Gastroesophageal sphincter (tissue), 3 donors: ENCODE measurements around the gene NCF4.

ENCODE experiments used
- EP300 ChIP-seq: sonication (generic); formaldehyde crosslinking; IDR thresholded peaks from one replicate; pipeline ENCODE4 v1.6.1; 2017; ENCODE audit warnings: antibody characterized with exemption, mild to moderate bottlenecking
- POLR2A ChIP-seq, 2 donors: fragments of 450-650 bp; IDR thresholded peaks; one replicate each; pipeline ENCODE4 v1.6.1; 2017; ENCODE audit warnings: antibody characterized with exemption in 2 of 2, mild to moderate bottlenecking in 2 of 2, moderate library complexity in 1 of 2
- POLR2AphosphoS5 ChIP-seq: sonication (generic); formaldehyde crosslinking; IDR thresholded peaks from one replicate; pipeline ENCODE4 v1.6.1; 2017; ENCODE audit warnings: antibody characterized with exemption
- TF ChIP-seq, protein P1 (sequence below), 4 experiments: fragments of 200-600 bp in 2 of 4; fragments of 450-650 bp in 2 of 4; sonication (generic) in 1 of 4; IDR thresholded peaks; one replicate each; pipeline ENCODE4 v1.5.1; 2017 to 2019; ENCODE audit warnings: antibody characterized with exemption in 4 of 4, mild to moderate bottlenecking in 2 of 4, moderate library complexity in 2 of 4

GRCh38 chr22:36911887-36912661 lies 51.3 kb downstream of the NCF4 start:
- TF ChIP-seq, protein P1, sequence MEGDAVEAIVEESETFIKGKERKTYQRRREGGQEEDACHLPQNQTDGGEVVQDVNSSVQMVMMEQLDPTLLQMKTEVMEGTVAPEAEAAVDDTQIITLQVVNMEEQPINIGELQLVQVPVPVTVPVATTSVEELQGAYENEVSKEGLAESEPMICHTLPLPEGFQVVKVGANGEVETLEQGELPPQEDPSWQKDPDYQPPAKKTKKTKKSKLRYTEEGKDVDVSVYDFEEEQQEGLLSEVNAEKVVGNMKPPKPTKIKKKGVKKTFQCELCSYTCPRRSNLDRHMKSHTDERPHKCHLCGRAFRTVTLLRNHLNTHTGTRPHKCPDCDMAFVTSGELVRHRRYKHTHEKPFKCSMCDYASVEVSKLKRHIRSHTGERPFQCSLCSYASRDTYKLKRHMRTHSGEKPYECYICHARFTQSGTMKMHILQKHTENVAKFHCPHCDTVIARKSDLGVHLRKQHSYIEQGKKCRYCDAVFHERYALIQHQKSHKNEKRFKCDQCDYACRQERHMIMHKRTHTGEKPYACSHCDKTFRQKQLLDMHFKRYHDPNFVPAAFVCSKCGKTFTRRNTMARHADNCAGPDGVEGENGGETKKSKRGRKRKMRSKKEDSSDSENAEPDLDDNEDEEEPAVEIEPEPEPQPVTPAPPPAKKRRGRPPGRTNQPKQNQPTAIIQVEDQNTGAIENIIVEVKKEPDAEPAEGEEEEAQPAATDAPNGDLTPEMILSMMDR (IDR thresholded peaks at IDR 0.05), result no peak
- TF ChIP-seq POLR2AphosphoS5, result no peak
- no peak for TF ChIP-seq EP300
- no peak for TF ChIP-seq POLR2A (IDR thresholded peaks at IDR 0.05)
